GM23338 (cell line): ENCODE measurements around the gene ERC1. TPM values are rescaled to one million over a fixed set of nuclear protein-coding genes. Genes with fewer than 3 reads are reported as not detected.

ENCODE experiments used
- ATAC-seq: fragments of 200-7000 bp; cut with Tn5 transposase; 3 replicates; pipeline ENCODE4 v1.9.1; 2020
- DNase-seq: peaks from one replicate; pipeline ENCODE4 v3.0.0-alpha.2; 2015; ENCODE audit warnings: low spot score
- H2AFZ ChIP-seq: fragments of 200-600 bp; sonication (generic); 2 replicates; pipeline ENCODE4 v1.8.0; 2016; ENCODE audit warnings: antibody characterized with exemption, mild to moderate bottlenecking, moderate library complexity
- H3F3A ChIP-seq: fragments of 200-600 bp; sonication (generic); replicated peaks from 2 replicates; pipeline ENCODE4 v1.8.0; 2017; ENCODE audit warnings: antibody characterized with exemption, mixed run types, low read depth
- H3K27ac ChIP-seq: fragments of 200-600 bp; sonication (generic); 2 replicates; pipeline ENCODE4 v1.6.1; 2016; ENCODE audit warnings: low read depth
- H3K27me3 ChIP-seq: fragments of 200-600 bp; sonication (generic); 2 replicates; pipeline ENCODE4 v1.8.0; 2016; ENCODE audit warnings: mild to moderate bottlenecking, mixed run types, moderate library complexity; ENCODE audit not compliant: insufficient read depth
- H3K36me3 ChIP-seq: fragments of 200-600 bp; sonication (generic); 2 replicates; pipeline ENCODE4 v1.8.0; 2016; ENCODE audit warnings: mild to moderate bottlenecking; ENCODE audit not compliant: insufficient read depth
- H3K4me1 ChIP-seq: fragments of 200-600 bp; sonication (generic); 2 replicates; pipeline ENCODE4 v1.8.0; 2016; ENCODE audit warnings: mild to moderate bottlenecking, moderate library complexity; ENCODE audit not compliant: insufficient read depth
- H3K4me2 ChIP-seq: fragments of 200-600 bp; sonication (generic); 2 replicates; pipeline ENCODE4 v1.7.1; 2017; ENCODE audit warnings: mixed run types
- H3K4me3 ChIP-seq: fragments of 200-600 bp; sonication (generic); 2 replicates; pipeline ENCODE4 v1.6.1; 2016; ENCODE audit warnings: mixed run types
- H3K79me2 ChIP-seq: fragments of 200-600 bp; sonication (generic); replicated peaks from 2 replicates; pipeline ENCODE4 v1.8.0; 2017; ENCODE audit warnings: mild to moderate bottlenecking; ENCODE audit not compliant: insufficient read depth
- H3K9me2 ChIP-seq: fragments of 200-600 bp; sonication (generic); 2 replicates; pipeline ENCODE4 v1.8.0; 2017; ENCODE audit not compliant: insufficient read depth
- H4K20me1 ChIP-seq: fragments of 200-600 bp; sonication (generic); replicated peaks from 2 replicates; pipeline ENCODE4 v1.8.0; 2017; ENCODE audit warnings: mild to moderate bottlenecking; ENCODE audit not compliant: insufficient read depth
- H3K27ac Mint-ChIP-seq: 2 replicates; pipeline ENCODE4 v1.8.0; 2020; ENCODE audit warnings: inconsistent platforms, mild to moderate bottlenecking, moderate library complexity, mixed read lengths
- H3K27me3 Mint-ChIP-seq: 3 replicates; pipeline ENCODE4 v1.8.0; 2022; ENCODE audit warnings: low read depth, mild to moderate bottlenecking, moderate library complexity, mixed read lengths, inconsistent platforms; ENCODE audit not compliant: insufficient read depth, poor library complexity
- H3K36me3 Mint-ChIP-seq: 3 replicates; pipeline ENCODE4 v1.8.0; 2021; ENCODE audit warnings: low read depth, mild to moderate bottlenecking, inconsistent platforms, moderate library complexity, mixed read lengths
- H3K4me1 Mint-ChIP-seq: 3 replicates; pipeline ENCODE4 v1.8.0; 2020; ENCODE audit warnings: mild to moderate bottlenecking, inconsistent platforms, mixed read lengths
- H3K4me3 Mint-ChIP-seq: 3 replicates; pipeline ENCODE4 v1.8.0; 2021; ENCODE audit warnings: moderate library complexity, mild to moderate bottlenecking, inconsistent platforms, mixed read lengths
- H3K9me3 Mint-ChIP-seq: 3 replicates; pipeline ENCODE4 v1.8.0; 2020; ENCODE audit warnings: moderate library complexity, mild to moderate bottlenecking, inconsistent platforms, mixed read lengths
- CREB1 ChIP-seq: fragments of 250-450 bp; sonication (Bioruptor Pico); IDR thresholded peaks from 2 replicates; pipeline ENCODE4 v1.5.0; 2020; ENCODE audit warnings: low read depth, mild to moderate bottlenecking, moderate library complexity
- CTCF ChIP-seq, 2 experiments: fragments of 200-600 bp in 1 of 2; sonication (generic) in 1 of 2; conservative IDR thresholded peaks; 2 replicates each; pipeline versions ENCODE4 v1.5.1 to v1.6.1; 2016 to 2017; ENCODE audit warnings: antibody characterized with exemption in 2 of 2, low read depth in 2 of 2, mild to moderate bottlenecking in 2 of 2, moderate library complexity in 1 of 2
- ETS1 ChIP-seq: IDR thresholded peaks from 2 replicates; pipeline ENCODE4 v1.6.1; 2016; ENCODE audit warnings: antibody characterized with exemption
- EZH2phosphoT487 ChIP-seq: fragments of 200-600 bp; sonication (generic); IDR thresholded peaks from one replicate; pipeline ENCODE4 v1.8.1; 2018; ENCODE audit warnings: antibody characterized with exemption; ENCODE audit not compliant: unreplicated experiment
- JUNB ChIP-seq: IDR thresholded peaks from one replicate; pipeline ENCODE4 v1.6.1; 2016; ENCODE audit warnings: antibody characterized with exemption; ENCODE audit not compliant: unreplicated experiment
- NANOG ChIP-seq: IDR thresholded peaks from 2 replicates; pipeline ENCODE4 v1.6.1; 2016; ENCODE audit warnings: antibody characterized with exemption, borderline replicate concordance
- POLR2AphosphoS5 ChIP-seq: IDR thresholded peaks from 2 replicates; pipeline ENCODE4 v1.6.1; 2016; ENCODE audit warnings: antibody characterized with exemption, low read depth
- REST ChIP-seq: IDR thresholded peaks from one replicate; pipeline ENCODE4 v1.6.1; 2018; ENCODE audit warnings: antibody characterized with exemption; ENCODE audit not compliant: unreplicated experiment
- STAT1 ChIP-seq: IDR thresholded peaks from one replicate; pipeline ENCODE4 v1.6.1; 2016; ENCODE audit warnings: antibody characterized with exemption; ENCODE audit not compliant: unreplicated experiment
- ZNF114 ChIP-seq: fragments of 250-450 bp; sonication (Bioruptor Pico); IDR thresholded peaks from 2 replicates; pipeline ENCODE4 v1.5.0; 2020; ENCODE audit warnings: mild to moderate bottlenecking, moderate library complexity
- polyA plus RNA-seq: library from polyadenylated mRNA; unstranded; fragments of >200 nt; fragmentation: Nextera tagmentation; extraction: Ambion mirVana; gene quantifications from 2 replicates; pipeline ENCODE4 v1.2.1, GENCODE V29; 2016
- total RNA-seq: library from RNA; depleted of rRNA; stranded (reverse); fragments of >200 nt; shearing (Covaris generic); gene quantifications from 2 replicates; pipeline ENCODE4 v1.2.3, GENCODE V29; 2014

Gene ERC1
- total and polyA plus RNA-seq, 2 experiments from 2014 or later = 28.1 to 35.3 TPM

- TF ChIP-seq CTCF (conservative IDR thresholded peaks at IDR 0.05; ENCODE audit: low read depth in 2 of 2) = no peak
Observed at GRCh38 chr12:1007994-1008393, 17.0 kb downstream of the ERC1 start (continued).

GRCh38 chr12:1011091-1011490 is 20.1 kb downstream of the ERC1 start:
- Histone ChIP-seq H4K20me1 (0 out of 2 replicates have a peak, but pooled peaks cover 5% of the 10 kb centered on the region), H2AFZ (no peak overlapping the region), H3F3A (no peaks in the 10 kb centered on the region), H3K27me3 (no peaks in the 10 kb centered on the region), H3K9me2 (no peaks in the 10 kb centered on the region), H3K36me3 (no peaks in the 10 kb centered on the region; the same call in 1 of the 2 replicates), H3K4me3 (no peak overlapping the region), H3K79me2 (peaks cover 78% of the 10 kb centered on the region), H3K4me2 (no peak overlapping the region), H3K27ac (no peak overlapping the region), H3K4me1 (no peaks in the 10 kb centered on the region)
- no peaks in the 10 kb centered on the region for H3K4me1 Mint-ChIP-seq
- H3K27ac Mint-ChIP-seq = no peak overlapping the region
- TF ChIP-seq POLR2AphosphoS5 (no peak), EZH2phosphoT487 (no peak)
- no peak for ATAC-seq
- H3K9me3 Mint-ChIP-seq = no peaks in the 10 kb centered on the region
- peaks cover 3% of the 10 kb centered on the region for H3K27me3 Mint-ChIP-seq
- no peak overlapping the region for H3K4me3 Mint-ChIP-seq
- H3K36me3 Mint-ChIP-seq = peaks cover 3% of the 10 kb centered on the region; the same call in 1 of the 3 replicates
- DNase-seq = no peak

GRCh38 chr12:1013618-1014489 is 22.8 kb downstream of the ERC1 start:
- Histone ChIP-seq H3K27ac (peak overlapping the region; percentile 13; the same call in 1 of the 2 replicates), H3K36me3 (no peaks in the 10 kb centered on the region; the same call in 1 of the 2 replicates), H3K4me2 (no peak overlapping the region), H3K79me2 (peaks cover 74% of the 10 kb centered on the region), H3K4me1 (no peaks in the 10 kb centered on the region), H2AFZ (no peak overlapping the region), H4K20me1 (peaks cover 8% of the 10 kb centered on the region; the same call in 1 of the 2 replicates), H3K4me3 (no peak overlapping the region), H3F3A (no peaks in the 10 kb centered on the region), H3K27me3 (no peaks in the 10 kb centered on the region), H3K9me2 (no peaks in the 10 kb centered on the region)
- Mint-ChIP-seq H3K27me3 (no peaks in the 10 kb centered on the region), H3K36me3 (peaks cover 3% of the 10 kb centered on the region; the same call in 1 of the 3 replicates), H3K9me3 (no peaks in the 10 kb centered on the region), H3K27ac (peak overlapping the region; percentile 75; the same call in 1 of the 2 replicates), H3K4me3 (no peak overlapping the region), H3K4me1 (no peaks in the 10 kb centered on the region)
- DNase-seq (no peak), ATAC-seq (no peak)
- no peak for TF ChIP-seq NANOG
- TF ChIP-seq CREB1 (CRISPR knock-in tag) = no peak
- TF ChIP-seq CTCF (conservative IDR thresholded peaks at IDR 0.05; ENCODE audit: low read depth in 2 of 2) = no peak
- TF ChIP-seq REST = no peak
- no peak for TF ChIP-seq JUNB
- no peak for TF ChIP-seq POLR2AphosphoS5
- TF ChIP-seq ZNF114 = no peak
- no peak for TF ChIP-seq STAT1
- TF ChIP-seq ETS1 = no peak
- no peak for TF ChIP-seq EZH2phosphoT487
